K562 (cell line): ENCODE data around the gene HPCAL1. TPM values are rescaled to one million over a fixed set of nuclear protein-coding genes. Genes with fewer than 3 reads are reported as not detected.

ENCODE experiments used
- ARNT ChIP-seq, 2 experiments: fragments of 450-650 bp; IDR thresholded peaks; 2 replicates each; pipeline ENCODE4 v1.6.1; 2016; ENCODE audit warnings: mild to moderate bottlenecking in 1 of 2
- CHD4 ChIP-seq: fragments of 200-600 bp; sonication (generic); IDR thresholded peaks from 3 replicates; pipeline ENCODE4 v1.6.1; 2012; ENCODE audit warnings: low read depth, mild to moderate bottlenecking, mixed read lengths, low read length, inconsistent platforms; ENCODE audit not compliant: insufficient read depth, insufficient replicate concordance, poor library complexity, severe bottlenecking
- DDX20 ChIP-seq: fragments of 450-650 bp; IDR thresholded peaks from 2 replicates; pipeline ENCODE4 v1.6.1; 2016; ENCODE audit warnings: missing genetic modification characterization, low read depth, mild to moderate bottlenecking, missing compliant biosample characterization, moderate library complexity
- DMBX1 ChIP-seq: fragments of 250-450 bp; sonication (Bioruptor Pico); IDR thresholded peaks from 2 replicates; pipeline ENCODE4 v1.8.0; 2022; ENCODE audit warnings: inconsistent platforms, mild to moderate bottlenecking, moderate library complexity, borderline replicate concordance
- GABPA ChIP-seq: fragments of 200-800 bp; sonication (Bioruptor generic); conservative IDR thresholded peaks from 2 replicates; pipeline ENCODE4 v1.6.1; 2016; ENCODE audit warnings: low read depth, missing genetic modification characterization, missing compliant biosample characterization
- GATAD2A ChIP-seq: fragments of 450-650 bp; IDR thresholded peaks from 2 replicates; pipeline ENCODE4 v1.6.1; 2017
- JUNB ChIP-seq: fragments of 450-650 bp; formaldehyde crosslinking; conservative IDR thresholded peaks from 2 replicates; pipeline ENCODE4 v1.4.0; 2020; ENCODE audit warnings: mild to moderate bottlenecking
- POLR2A ChIP-seq: fragments of 450-650 bp; conservative IDR thresholded peaks from 2 replicates; pipeline ENCODE4 v1.6.1; 2016
- POLR2AphosphoS2 ChIP-seq: IDR thresholded peaks from 2 replicates; pipeline ENCODE4 v1.6.1; 2012; ENCODE audit warnings: low read length, improper control_type of control experiment
- POLR2G ChIP-seq: fragments of 200-400 bp; formaldehyde crosslinking; IDR thresholded peaks from 2 replicates; pipeline ENCODE4 v1.6.1; 2017; ENCODE audit warnings: low read depth, mild to moderate bottlenecking, antibody characterized with exemption, low read length, moderate library complexity
- PYGO2 ChIP-seq: fragments of 450-650 bp; IDR thresholded peaks from 2 replicates; pipeline ENCODE4 v1.6.1; 2016; ENCODE audit warnings: mild to moderate bottlenecking, missing genetic modification characterization, moderate library complexity, missing compliant biosample characterization
- STAT5A ChIP-seq: IDR thresholded peaks from 2 replicates; pipeline ENCODE4 v1.6.1; 2012; ENCODE audit warnings: low read length, inconsistent platforms, borderline replicate concordance
- STAT5B ChIP-seq: fragments of 250-450 bp; sonication (Bioruptor Pico); IDR thresholded peaks from 2 replicates; pipeline ENCODE4 v1.8.0; 2021; ENCODE audit warnings: mild to moderate bottlenecking, inconsistent platforms
- TEAD4 ChIP-seq, 2 experiments: sonication (generic) in 1 of 2; formaldehyde crosslinking in 1 of 2; IDR thresholded peaks; 2 replicates each; pipeline versions ENCODE4 v1.6.1 to v1.8.0; 2012 to 2022; ENCODE audit warnings: borderline replicate concordance in 1 of 2, inconsistent platforms in 1 of 2, low read length in 1 of 2, mild to moderate bottlenecking in 1 of 2, missing genetic modification reagents in 1 of 2
- ZFP1 ChIP-seq: fragments of 450-650 bp; formaldehyde crosslinking; IDR thresholded peaks from 2 replicates; pipeline ENCODE4 v1.4.0; 2020; ENCODE audit warnings: mild to moderate bottlenecking, mixed read lengths
- ZNF143 ChIP-seq: sonication (generic); formaldehyde crosslinking; IDR thresholded peaks from 2 replicates; pipeline ENCODE4 v1.9.0; 2022; ENCODE audit warnings: mild to moderate bottlenecking, missing genetic modification reagents
- ZNF316 ChIP-seq: fragments of 450-650 bp; IDR thresholded peaks from 2 replicates; pipeline ENCODE4 v1.6.1; 2016
- ZNF561 ChIP-seq: fragments of 450-650 bp; formaldehyde crosslinking; conservative IDR thresholded peaks from 2 replicates; pipeline ENCODE4 v1.4.0; 2020; ENCODE audit warnings: mild to moderate bottlenecking, moderate library complexity
- ZNF79 ChIP-seq: fragments of 250-450 bp; sonication (Bioruptor Pico); IDR thresholded peaks from 2 replicates; pipeline ENCODE4 v1.4.0; 2020; ENCODE audit warnings: low read depth, mild to moderate bottlenecking, moderate library complexity
- polyA plus RNA-seq, 8 experiments: library from polyadenylated mRNA; depleted of rRNA in 4 of 8; stranded (reverse) in 5 of 8; unstranded in 3 of 8; fragments of >200 nt; fragmentation: Nextera tagmentation in 2 of 8; fragmentation: Illumina TruSeq in 1 of 8; extraction: Ambion mirVana in 2 of 8; extraction: Trizol in 1 of 8; gene quantifications; 2 replicates each; pipeline versions ENCODE4 v1.2.1 to v1.2.3, GENCODE V29; 2011 to 2014; ENCODE audit warnings: inconsistent platforms in 1 of 8, missing spikeins in 1 of 8
- total RNA-seq, 7 experiments: library from RNA; depleted of rRNA in 6 of 7; stranded (reverse); fragments of >200 nt in 6 of 7; fragmentation: Illumina TruSeq in 2 of 7; extraction: Trizol in 2 of 7; gene quantifications; 2 replicates each; pipeline versions ENCODE4 v1.2.1 to v1.2.3, GENCODE V29; 2011 to 2021; ENCODE audit warnings: low replicate concordance in 1 of 7
- TF ChIP-seq, protein P1 (sequence below): sonication (generic); formaldehyde crosslinking; IDR thresholded peaks from 2 replicates; pipeline ENCODE4 v1.8.0; 2023; ENCODE audit warnings: mild to moderate bottlenecking, missing genetic modification reagents
- TF ChIP-seq, protein P2 (sequence below), 2 experiments: fragments of 450-650 bp in 1 of 2; sonication (generic) in 1 of 2; formaldehyde crosslinking in 1 of 2; IDR thresholded peaks in 1 of 2; conservative IDR thresholded peaks in 1 of 2; 2 replicates each; pipeline versions ENCODE4 v1.6.1 to v1.8.1; 2016 to 2023; ENCODE audit warnings: mild to moderate bottlenecking in 2 of 2, moderate library complexity in 2 of 2, inconsistent platforms in 1 of 2, missing genetic modification reagents in 1 of 2

HPCAL1 gene
- total and polyA plus RNA-seq, 9 of the 15 experiments (the other 6 are each of a cell fraction or from before 2014, with no cell fraction given) = 2.7 to 65.5 (median 23.9) TPM

DNA sequence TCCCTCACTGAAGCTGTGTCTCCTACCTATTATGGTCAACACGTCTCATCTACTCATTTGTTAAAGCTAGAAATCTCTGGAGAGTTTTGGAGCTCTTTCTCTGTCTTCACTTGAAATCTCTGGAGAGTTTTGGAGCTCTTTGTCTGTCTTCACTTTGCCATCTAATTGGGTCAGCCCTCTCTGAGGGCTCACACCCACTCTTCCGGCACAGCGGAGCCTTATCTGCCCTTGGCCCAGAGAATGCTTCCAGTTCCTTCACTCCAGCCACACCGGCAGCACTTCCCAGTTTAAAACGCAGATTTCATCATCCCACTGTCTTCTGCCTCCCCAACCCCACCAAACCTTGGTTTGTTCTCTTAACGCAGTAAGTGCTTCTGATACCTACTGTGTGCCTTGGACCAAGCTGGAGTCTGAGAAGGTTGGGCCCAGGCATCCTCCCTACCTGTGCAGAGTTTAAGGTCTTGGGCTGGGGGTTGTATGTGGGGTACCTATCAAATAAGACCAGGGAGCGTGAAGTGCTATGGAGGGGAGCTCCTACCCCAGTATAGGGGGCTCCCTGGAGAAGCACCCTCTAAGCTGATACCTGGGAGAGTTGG is 5.0 kb downstream of the HPCAL1 start (continued):
- TF ChIP-seq, protein P1, sequence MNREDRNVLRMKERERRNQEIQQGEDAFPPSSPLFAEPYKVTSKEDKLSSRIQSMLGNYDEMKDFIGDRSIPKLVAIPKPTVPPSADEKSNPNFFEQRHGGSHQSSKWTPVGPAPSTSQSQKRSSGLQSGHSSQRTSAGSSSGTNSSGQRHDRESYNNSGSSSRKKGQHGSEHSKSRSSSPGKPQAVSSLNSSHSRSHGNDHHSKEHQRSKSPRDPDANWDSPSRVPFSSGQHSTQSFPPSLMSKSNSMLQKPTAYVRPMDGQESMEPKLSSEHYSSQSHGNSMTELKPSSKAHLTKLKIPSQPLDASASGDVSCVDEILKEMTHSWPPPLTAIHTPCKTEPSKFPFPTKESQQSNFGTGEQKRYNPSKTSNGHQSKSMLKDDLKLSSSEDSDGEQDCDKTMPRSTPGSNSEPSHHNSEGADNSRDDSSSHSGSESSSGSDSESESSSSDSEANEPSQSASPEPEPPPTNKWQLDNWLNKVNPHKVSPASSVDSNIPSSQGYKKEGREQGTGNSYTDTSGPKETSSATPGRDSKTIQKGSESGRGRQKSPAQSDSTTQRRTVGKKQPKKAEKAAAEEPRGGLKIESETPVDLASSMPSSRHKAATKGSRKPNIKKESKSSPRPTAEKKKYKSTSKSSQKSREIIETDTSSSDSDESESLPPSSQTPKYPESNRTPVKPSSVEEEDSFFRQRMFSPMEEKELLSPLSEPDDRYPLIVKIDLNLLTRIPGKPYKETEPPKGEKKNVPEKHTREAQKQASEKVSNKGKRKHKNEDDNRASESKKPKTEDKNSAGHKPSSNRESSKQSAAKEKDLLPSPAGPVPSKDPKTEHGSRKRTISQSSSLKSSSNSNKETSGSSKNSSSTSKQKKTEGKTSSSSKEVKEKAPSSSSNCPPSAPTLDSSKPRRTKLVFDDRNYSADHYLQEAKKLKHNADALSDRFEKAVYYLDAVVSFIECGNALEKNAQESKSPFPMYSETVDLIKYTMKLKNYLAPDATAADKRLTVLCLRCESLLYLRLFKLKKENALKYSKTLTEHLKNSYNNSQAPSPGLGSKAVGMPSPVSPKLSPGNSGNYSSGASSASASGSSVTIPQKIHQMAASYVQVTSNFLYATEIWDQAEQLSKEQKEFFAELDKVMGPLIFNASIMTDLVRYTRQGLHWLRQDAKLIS (CRISPR knock-in tag) = no peak
- TF ChIP-seq ZFP1 = no peak
- TF ChIP-seq DMBX1 (CRISPR knock-in tag) = peak; percentile 50; the same call in 1 of the 2 replicates
- peak; percentile 58 for TF ChIP-seq POLR2G
- TF ChIP-seq POLR2A = 0 out of 2 replicates have a peak, but pooled peaks have one; percentile 35
- TF ChIP-seq ARNT (IDR thresholded peaks at IDR 0.05) = peak in 1 of 2 experiments; percentile 100; a peak in 2 of 4 replicates
- TF ChIP-seq JUNB (CRISPR knock-in tag) = no peak
- TF ChIP-seq, protein P2, sequence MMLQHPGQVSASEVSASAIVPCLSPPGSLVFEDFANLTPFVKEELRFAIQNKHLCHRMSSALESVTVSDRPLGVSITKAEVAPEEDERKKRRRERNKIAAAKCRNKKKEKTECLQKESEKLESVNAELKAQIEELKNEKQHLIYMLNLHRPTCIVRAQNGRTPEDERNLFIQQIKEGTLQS (IDR thresholded peaks at IDR 0.05) = peak; percentile 95
- TF ChIP-seq, protein P2 (CRISPR knock-in tag; conservative IDR thresholded peaks at IDR 0.05) = no peak
- TF ChIP-seq ZNF561 (CRISPR knock-in tag) = no peak
- TF ChIP-seq CHD4 = no peak
- peak; percentile 93 for TF ChIP-seq GABPA (tag)
- TF ChIP-seq STAT5A = no peak
- TF ChIP-seq TEAD4 (IDR thresholded peaks at IDR 0.05; ENCODE audit: low read length) = peak; percentile 59; the same call in 1 of the 2 replicates
- no peak for TF ChIP-seq TEAD4 (CRISPR knock-in tag; IDR thresholded peaks at IDR 0.05; ENCODE audit: borderline replicate concordance)
- TF ChIP-seq GATAD2A = peak; percentile 63; the same call in 1 of the 2 replicates
- TF ChIP-seq ZNF143 = no peak
- TF ChIP-seq DDX20 = no peak
- no peak for TF ChIP-seq STAT5B
- TF ChIP-seq PYGO2 (tag) = no peak
- TF ChIP-seq POLR2AphosphoS2 = no peak
- TF ChIP-seq ZNF316 = no peak
- no peak for TF ChIP-seq ZNF79 (CRISPR knock-in tag)
